ENCODE data around the gene TWF2. TPM values are rescaled to one million over a fixed set of nuclear protein-coding genes. Genes with fewer than 3 reads are reported as not detected.

The TWF2 gene
- total RNA-seq, 4 donors from 2014 or later, result 46.2 to 68.8 (median 59.3) TPM

GRCh38 chr3:52234516-52235447, 4.2 kb downstream of the TWF2 start:
- H3K4me3 ChIP-seq, result no peak overlapping the region

GRCh38 chr3:52233968-52234367, 5.0 kb downstream of the TWF2 start:
- Histone ChIP-seq H3K36me3 (peaks cover 0 to 56% (median 3%) of the 10 kb centered on the region in 3 donors), H3K27me3 (no peaks in the 10 kb centered on the region), H3K4me3 (no peak overlapping the region), H3K27ac (no peak overlapping the region), H3K9me3 (no peaks in the 10 kb centered on the region), H3K4me1 (peaks cover 0 to 38% (median 16%) of the 10 kb centered on the region in 4 donors)
- TF ChIP-seq POLR2A (IDR thresholded peaks at IDR 0.05), result no peak
- no peak for DNase-seq

More at GRCh38 chr3:52234516-52235447, 4.2 kb downstream of the TWF2 start:
- DNase-seq, result peak in 1 of 3 donors; percentile 41
- H3K4me1 ChIP-seq, result peaks cover 0 to 41% (median 17%) of the 10 kb centered on the region in 4 donors
- peaks cover 0 to 48% (median 3%) of the 10 kb centered on the region in 3 donors for H3K36me3 ChIP-seq
- H3K9me3 ChIP-seq, result no peaks in the 10 kb centered on the region
- no peaks in the 10 kb centered on the region for H3K27me3 ChIP-seq
- TF ChIP-seq POLR2A (IDR thresholded peaks at IDR 0.05) (no peak), CTCF (IDR thresholded peaks at IDR 0.05) (no peak)
- H3K27ac ChIP-seq, result no peak overlapping the region

GRCh38 chr3:52233108-52233591, 5.8 kb downstream of the TWF2 start:
- Histone ChIP-seq H3K9me3 (no peaks in the 10 kb centered on the region), H3K27me3 (no peaks in the 10 kb centered on the region), H3K36me3 (peaks cover 0 to 64% (median 3%) of the 10 kb centered on the region in 3 donors), H3K4me3 (no peak overlapping the region), H3K27ac (no peak overlapping the region), H3K4me1 (peaks cover 0 to 34% (median 15%) of the 10 kb centered on the region in 4 donors)
- peak in 1 of 3 donors; percentile 25 for DNase-seq
- TF ChIP-seq CTCF (IDR thresholded peaks at IDR 0.05), result no peak
- TF ChIP-seq POLR2A (IDR thresholded peaks at IDR 0.05), result no peak

GRCh38 chr3:52232279-52233107, 6.5 kb downstream of the TWF2 start:
- no peak for TF ChIP-seq POLR2A (IDR thresholded peaks at IDR 0.05)
- no peak for TF ChIP-seq CTCF (IDR thresholded peaks at IDR 0.05)
- Histone ChIP-seq H3K4me3 (no peak overlapping the region), H3K36me3 (peaks cover 0 to 71% (median 3%) of the 10 kb centered on the region in 3 donors), H3K27me3 (no peaks in the 10 kb centered on the region), H3K9me3 (no peaks in the 10 kb centered on the region), H3K4me1 (peaks cover 0 to 28% (median 11%) of the 10 kb centered on the region in 4 donors), H3K27ac (no peak overlapping the region)
- DNase-seq, result peak in 1 of 3 donors; percentile 42

DNA sequence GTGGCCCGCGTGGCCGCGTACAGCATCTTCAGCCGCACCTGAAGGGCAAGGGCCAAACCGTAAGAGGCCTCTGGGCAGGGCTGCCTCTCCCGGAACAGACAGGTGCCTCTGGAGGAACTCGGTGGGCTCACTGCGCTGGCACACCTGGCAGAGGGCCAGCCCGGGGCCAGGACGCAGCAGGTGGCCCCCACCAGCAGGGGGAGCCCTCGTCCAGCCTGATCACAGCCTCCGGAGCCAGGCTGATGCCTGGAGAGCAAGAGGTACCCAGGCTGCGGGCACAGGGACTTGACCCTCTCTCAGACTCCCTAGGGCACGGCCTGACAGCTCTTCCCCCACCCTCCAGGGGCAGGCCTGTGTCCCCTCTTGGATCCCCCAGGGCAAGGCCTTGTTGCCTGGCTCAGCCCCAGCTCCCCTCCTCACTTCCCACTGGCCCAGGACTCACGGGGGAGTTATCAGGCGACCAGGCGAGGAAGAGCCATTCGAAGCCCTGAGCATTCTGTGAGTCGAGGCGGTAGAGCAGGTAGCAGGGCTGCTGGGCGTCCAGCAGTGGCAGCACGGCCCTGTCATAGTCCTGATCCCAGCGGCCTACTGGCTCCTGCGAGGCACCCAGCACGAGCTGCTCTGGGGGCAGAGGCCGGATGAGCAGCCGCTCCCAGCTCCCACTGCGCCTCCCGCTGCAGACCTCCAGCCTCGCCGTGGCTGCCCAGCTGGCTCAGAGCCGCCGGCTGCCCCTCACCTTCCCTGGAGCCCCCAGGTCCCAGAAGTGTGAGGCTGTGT, 7.3 kb downstream of the TWF2 start:
- TF ChIP-seq CTCF (IDR thresholded peaks at IDR 0.05), result peak; percentile 87 to 96 (median 92)
- no peak for TF ChIP-seq POLR2A (IDR thresholded peaks at IDR 0.05)
- Histone ChIP-seq H3K4me1 (peaks cover 0 to 20% (median 13%) of the 10 kb centered on the region in 4 donors), H3K36me3 (peaks cover 0 to 72% (median 3%) of the 10 kb centered on the region in 3 donors), H3K27me3 (no peaks in the 10 kb centered on the region), H3K9me3 (no peaks in the 10 kb centered on the region), H3K4me3 (no peak overlapping the region), H3K27ac (peak overlapping the region in 1 of 4 donors; percentile 32)
- DNase-seq, result peak; percentile 81 to 89 (median 89)
